Astrocyte (in vitro differentiated cells and primary cell): ENCODE results near the gene SGSM2.

ENCODE experiments used
- CTCF ChIP-seq: IDR thresholded peaks from 2 replicates; pipeline ENCODE4 v1.5.1; 2011; ENCODE audit warnings: low read depth, mild to moderate bottlenecking, inconsistent platforms, low read length, moderate library complexity; ENCODE audit not compliant: insufficient read depth
- EZH2 ChIP-seq: IDR thresholded peaks from 2 replicates; pipeline ENCODE4 v1.6.1; 2012; ENCODE audit warnings: mild to moderate bottlenecking, low read length, inconsistent platforms; ENCODE audit not compliant: insufficient read depth

- TF ChIP-seq CTCF (no peak), EZH2 (no peak)
These were observed 53.0 kb downstream of the SGSM2 start for GRCh38 chr17:2390199-2390836.
